Colonic mucosa (tissue), 4 donors: Measurements from ENCODE around the gene SELENOO. TPM values are rescaled to one million over a fixed set of nuclear protein-coding genes. Genes with fewer than 3 reads are reported as not detected.

Experiments used
- DNase-seq: peaks from one replicate; pipeline ENCODE4 v3.0.0-alpha.2; 2020
- H3K27ac ChIP-seq: fragments of 200-600 bp; one replicate; pipeline ENCODE4 v1.8.0; 2021
- H3K27me3 ChIP-seq: fragments of 200-600 bp; one replicate; pipeline ENCODE4 v1.8.0; 2021
- H3K36me3 ChIP-seq: fragments of 200-600 bp; one replicate; pipeline ENCODE4 v1.8.0; 2021
- H3K4me1 ChIP-seq: fragments of 200-600 bp; one replicate; pipeline ENCODE4 v1.8.0; 2021; ENCODE audit warnings: mild to moderate bottlenecking
- H3K4me3 ChIP-seq: fragments of 200-600 bp; one replicate; pipeline ENCODE4 v1.8.0; 2021
- H3K9ac ChIP-seq, 2 donors: one replicate each; pipeline ENCODE4 v1.7.0; 2013; ENCODE audit warnings: control low read depth in 2 of 2, low read depth in 2 of 2, low read length in 2 of 2
- H3K9me3 ChIP-seq: fragments of 200-600 bp; one replicate; pipeline ENCODE4 v1.8.0; 2021
- intact Hi-C: fragments of 100-400 bp; cut with DNase I; formaldehyde crosslinking; loops from one replicate; pipeline ENCODE4 v1.14.1; 2022
- total RNA-seq, 2 donors: library from RNA; stranded (reverse); fragmentation: NEBNext Ultra II Directional in 1 of 2; extraction: Animal tissue kit (Norgen Biotek cat#: 25700) in 1 of 2; gene quantifications; one replicate each; pipeline ENCODE4 v1.2.1, GENCODE V29; 2021
- TF ChIP-seq, protein P1 (sequence below): fragments of 200-600 bp; IDR thresholded peaks from one replicate; pipeline ENCODE4 v1.8.0; 2022; ENCODE audit warnings: antibody characterized with exemption, mild to moderate bottlenecking
- donor health status: healthy.
- donor health status: DM: no; HTN: no; CAD: no.
- donor health status: DM: no; HTN: no; CAD: no.

Gene SELENOO
- total RNA-seq, 2 donors from 2014 or later: 29.1 to 36.9 TPM

DNA sequence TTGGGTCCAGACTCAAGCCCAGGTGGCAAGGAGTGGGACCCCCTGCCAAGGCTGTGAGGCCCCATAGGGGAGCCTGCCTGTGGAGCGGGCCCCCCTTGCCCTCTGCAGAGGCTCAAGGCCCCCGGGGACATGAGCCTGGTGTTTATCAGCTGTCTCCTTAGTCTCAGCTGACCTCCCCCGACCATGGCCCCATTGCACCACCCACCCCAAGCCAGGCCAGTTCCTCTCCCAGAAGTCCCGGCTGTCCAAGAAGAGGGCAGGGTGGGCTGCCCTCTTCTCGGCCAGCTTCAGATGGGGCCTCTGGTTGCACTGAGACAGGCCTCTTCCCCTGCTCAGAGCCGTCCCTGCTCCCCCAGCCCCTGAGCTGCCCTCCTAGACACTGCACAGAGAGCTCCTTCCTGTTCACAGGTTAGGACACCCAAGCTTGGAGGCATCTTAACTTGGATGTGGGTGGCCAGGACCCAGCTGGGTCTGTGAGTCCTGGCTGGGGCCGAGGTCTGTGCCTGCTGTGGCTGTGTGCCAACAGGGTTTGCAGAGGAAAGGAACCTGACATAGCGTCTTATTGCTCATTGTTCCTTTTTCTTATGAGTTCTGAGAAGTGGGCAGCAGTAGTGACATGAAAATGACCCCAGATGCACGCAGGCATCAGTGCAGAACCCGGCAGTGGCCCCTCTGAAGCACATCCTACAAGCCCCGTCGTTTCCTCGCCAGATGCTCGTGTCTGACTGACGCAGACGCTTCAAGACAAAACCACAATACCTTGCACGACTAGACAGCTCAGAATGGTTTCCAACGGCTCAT is 9.7 kb upstream of the SELENOO start:
- peak overlapping the region; percentile 55 for H3K4me3 ChIP-seq
- DNase-seq: peak; percentile 49
- H3K36me3 ChIP-seq: peaks cover 7% of the 10 kb centered on the region
- peak overlapping the region; percentile 91 for H3K27ac ChIP-seq
- H3K9ac ChIP-seq: peak overlapping the region; percentile 84 to 87
- no peaks in the 10 kb centered on the region for H3K9me3 ChIP-seq
- intact Hi-C loops: no loop called here
- H3K4me1 ChIP-seq: peaks cover 28% of the 10 kb centered on the region
- TF ChIP-seq, protein P1, sequence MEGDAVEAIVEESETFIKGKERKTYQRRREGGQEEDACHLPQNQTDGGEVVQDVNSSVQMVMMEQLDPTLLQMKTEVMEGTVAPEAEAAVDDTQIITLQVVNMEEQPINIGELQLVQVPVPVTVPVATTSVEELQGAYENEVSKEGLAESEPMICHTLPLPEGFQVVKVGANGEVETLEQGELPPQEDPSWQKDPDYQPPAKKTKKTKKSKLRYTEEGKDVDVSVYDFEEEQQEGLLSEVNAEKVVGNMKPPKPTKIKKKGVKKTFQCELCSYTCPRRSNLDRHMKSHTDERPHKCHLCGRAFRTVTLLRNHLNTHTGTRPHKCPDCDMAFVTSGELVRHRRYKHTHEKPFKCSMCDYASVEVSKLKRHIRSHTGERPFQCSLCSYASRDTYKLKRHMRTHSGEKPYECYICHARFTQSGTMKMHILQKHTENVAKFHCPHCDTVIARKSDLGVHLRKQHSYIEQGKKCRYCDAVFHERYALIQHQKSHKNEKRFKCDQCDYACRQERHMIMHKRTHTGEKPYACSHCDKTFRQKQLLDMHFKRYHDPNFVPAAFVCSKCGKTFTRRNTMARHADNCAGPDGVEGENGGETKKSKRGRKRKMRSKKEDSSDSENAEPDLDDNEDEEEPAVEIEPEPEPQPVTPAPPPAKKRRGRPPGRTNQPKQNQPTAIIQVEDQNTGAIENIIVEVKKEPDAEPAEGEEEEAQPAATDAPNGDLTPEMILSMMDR: no peak
- H3K27me3 ChIP-seq: no peaks in the 10 kb centered on the region

GRCh38 chr22:50192436-50193204 is 8.2 kb upstream of the SELENOO start:
- Histone ChIP-seq H3K27me3 (no peaks in the 10 kb centered on the region), H3K4me3 (no peak overlapping the region), H3K27ac (peak overlapping the region; percentile 91), H3K9ac (peak overlapping the region; percentile 26 to 70), H3K36me3 (peaks cover 7% of the 10 kb centered on the region), H3K9me3 (no peaks in the 10 kb centered on the region), H3K4me1 (peaks cover 22% of the 10 kb centered on the region)
- intact Hi-C loops: no loop called here
- no peak for DNase-seq
- TF ChIP-seq, protein P1: no peak

DNA sequence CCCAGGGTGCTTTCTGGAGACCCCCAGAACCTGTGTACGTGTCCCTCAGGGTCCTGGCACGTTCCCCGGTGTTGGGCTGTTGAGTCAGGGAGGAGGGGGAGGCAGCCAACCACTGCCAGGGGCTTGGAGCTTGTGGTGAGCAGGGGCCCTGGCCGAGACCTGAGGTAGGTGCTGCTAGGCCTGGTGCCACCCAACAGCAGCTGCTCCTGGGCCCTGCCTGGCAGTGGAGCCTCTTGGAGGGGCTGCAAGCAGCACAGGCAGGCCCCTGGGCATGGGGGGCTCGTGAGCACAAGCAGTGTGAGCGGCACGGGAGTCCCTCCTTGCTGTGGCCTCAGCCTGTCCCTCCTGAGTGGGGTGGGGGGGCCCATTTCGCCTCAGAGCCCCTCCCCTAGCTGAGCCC is 7.2 kb upstream of the SELENOO start:
- Histone ChIP-seq H3K9me3 (no peaks in the 10 kb centered on the region), H3K36me3 (peaks cover 7% of the 10 kb centered on the region), H3K9ac (no peak overlapping the region), H3K27me3 (no peaks in the 10 kb centered on the region), H3K4me3 (no peak overlapping the region), H3K4me1 (peaks cover 22% of the 10 kb centered on the region), H3K27ac (no peak overlapping the region)
- DNase-seq: no peak
- TF ChIP-seq, protein P1: no peak
- intact Hi-C loops: no loop called here

DNA sequence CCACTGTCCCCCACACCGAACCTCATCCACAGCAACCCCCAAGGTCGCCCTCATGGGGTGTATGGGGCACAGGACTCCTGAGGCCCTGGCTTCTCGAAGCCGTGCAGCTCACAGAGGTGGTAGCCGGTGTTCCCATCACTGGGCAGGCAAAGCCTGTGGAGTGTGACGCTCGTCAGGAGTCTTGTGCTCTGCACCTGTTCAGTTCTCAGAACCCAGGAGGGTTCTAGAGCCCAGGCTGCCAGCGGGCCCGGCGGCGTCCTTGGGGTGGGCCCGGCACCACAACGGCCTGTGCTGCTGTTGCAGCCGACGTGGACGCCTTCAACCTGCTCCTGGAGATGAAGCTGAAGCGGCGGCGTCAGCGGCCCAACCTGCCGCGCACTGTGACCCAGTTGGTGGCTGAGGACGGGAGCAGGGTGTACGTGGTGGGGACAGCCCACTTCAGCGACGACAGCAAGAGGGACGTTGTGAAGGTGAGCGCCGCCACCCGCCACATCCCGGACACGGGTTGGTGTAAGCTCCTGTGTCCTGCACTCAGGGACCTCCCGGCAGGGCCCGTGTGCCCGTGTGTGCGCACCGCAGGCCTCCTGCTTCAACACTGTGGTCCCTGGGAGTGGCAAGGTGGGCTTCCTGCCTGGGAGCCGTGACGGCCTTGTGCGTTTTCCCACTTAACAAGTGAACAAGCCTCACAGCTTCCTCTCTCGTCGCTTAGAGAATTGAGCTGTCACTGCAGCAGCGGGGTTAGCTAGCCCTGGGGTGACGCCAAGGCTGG is 6.6 kb upstream of the SELENOO start:
- TF ChIP-seq, protein P1: no peak
- H3K4me1 ChIP-seq: peaks cover 17% of the 10 kb centered on the region
- no peak overlapping the region for H3K4me3 ChIP-seq
- no peak overlapping the region for H3K9ac ChIP-seq
- H3K27ac ChIP-seq: no peak overlapping the region
- peaks cover 7% of the 10 kb centered on the region for H3K36me3 ChIP-seq
- intact Hi-C loops: no loop called here
- no peaks in the 10 kb centered on the region for H3K27me3 ChIP-seq
- H3K9me3 ChIP-seq: no peaks in the 10 kb centered on the region
- DNase-seq: no peak

DNA sequence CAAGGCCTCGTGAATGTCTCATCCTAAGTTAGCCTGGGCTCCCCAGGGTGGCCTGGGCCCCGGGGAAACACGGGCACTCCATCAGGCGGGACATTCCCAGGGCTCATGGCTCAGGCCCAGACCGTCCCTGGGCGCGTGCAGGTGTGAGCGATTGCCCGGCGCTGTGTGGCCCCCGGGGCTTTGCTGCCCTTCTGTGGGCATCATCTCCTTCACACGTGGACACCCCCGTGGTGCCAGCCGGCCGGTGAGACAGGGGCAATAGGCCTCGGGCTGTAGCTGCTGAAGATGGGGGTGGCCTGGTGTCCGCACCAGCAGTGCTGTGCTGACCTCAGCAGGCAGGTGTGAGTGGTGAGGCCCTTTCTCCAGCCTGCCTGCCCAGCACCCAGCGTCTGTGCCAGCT is 4.6 kb upstream of the SELENOO start:
- Histone ChIP-seq H3K9me3 (no peaks in the 10 kb centered on the region), H3K27me3 (no peaks in the 10 kb centered on the region), H3K4me3 (no peak overlapping the region), H3K27ac (no peak overlapping the region), H3K36me3 (peaks cover 7% of the 10 kb centered on the region), H3K4me1 (peaks cover 5% of the 10 kb centered on the region), H3K9ac (no peak overlapping the region)
- TF ChIP-seq, protein P1: no peak
- DNase-seq: no peak
- intact Hi-C loops: no loop called here
